Measurements from ENCODE around the gene OOSP3. TPM values are rescaled to one million over a fixed set of nuclear protein-coding genes. Genes with fewer than 3 reads are reported as not detected.
"Not testable (repeated sequence)": the region's sequence is repeated elsewhere in the genome, so short reads cannot be mapped to it uniquely, and the experiment has no call there.

The OOSP3 gene
- total RNA-seq, 4 donors from 2014 or later = not detected

DNA sequence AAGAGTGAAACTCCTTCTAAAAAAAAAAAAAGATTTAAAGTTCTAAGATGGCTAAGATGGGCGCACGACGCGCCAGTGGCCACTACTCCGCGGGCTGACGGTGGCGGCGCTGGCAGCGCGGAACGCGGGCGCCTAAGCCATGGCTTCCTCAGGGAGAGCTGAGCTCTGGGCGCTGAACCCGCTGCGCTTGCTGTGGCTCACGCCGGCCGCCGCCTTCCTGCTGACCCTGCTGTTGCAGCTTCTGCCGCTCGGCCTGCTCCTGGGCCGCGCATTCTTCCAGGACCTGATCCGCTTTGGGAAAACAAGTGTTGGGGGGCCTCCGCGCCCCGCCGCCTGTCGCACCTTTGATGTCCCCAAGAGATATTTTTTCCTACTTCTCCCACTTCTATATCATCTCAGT, 19.5 kb downstream of the OOSP3 start:
- Histone ChIP-seq H3K27me3 (no peaks in the 10 kb centered on the region), H3K4me3 (no peak overlapping the region), H3K4me1 (no peaks in the 10 kb centered on the region), H3K27ac (no peak overlapping the region), H3K36me3 (no peaks in the 10 kb centered on the region), H3K9me3 (no peaks in the 10 kb centered on the region)
- TF ChIP-seq, protein P1, sequence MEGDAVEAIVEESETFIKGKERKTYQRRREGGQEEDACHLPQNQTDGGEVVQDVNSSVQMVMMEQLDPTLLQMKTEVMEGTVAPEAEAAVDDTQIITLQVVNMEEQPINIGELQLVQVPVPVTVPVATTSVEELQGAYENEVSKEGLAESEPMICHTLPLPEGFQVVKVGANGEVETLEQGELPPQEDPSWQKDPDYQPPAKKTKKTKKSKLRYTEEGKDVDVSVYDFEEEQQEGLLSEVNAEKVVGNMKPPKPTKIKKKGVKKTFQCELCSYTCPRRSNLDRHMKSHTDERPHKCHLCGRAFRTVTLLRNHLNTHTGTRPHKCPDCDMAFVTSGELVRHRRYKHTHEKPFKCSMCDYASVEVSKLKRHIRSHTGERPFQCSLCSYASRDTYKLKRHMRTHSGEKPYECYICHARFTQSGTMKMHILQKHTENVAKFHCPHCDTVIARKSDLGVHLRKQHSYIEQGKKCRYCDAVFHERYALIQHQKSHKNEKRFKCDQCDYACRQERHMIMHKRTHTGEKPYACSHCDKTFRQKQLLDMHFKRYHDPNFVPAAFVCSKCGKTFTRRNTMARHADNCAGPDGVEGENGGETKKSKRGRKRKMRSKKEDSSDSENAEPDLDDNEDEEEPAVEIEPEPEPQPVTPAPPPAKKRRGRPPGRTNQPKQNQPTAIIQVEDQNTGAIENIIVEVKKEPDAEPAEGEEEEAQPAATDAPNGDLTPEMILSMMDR (IDR thresholded peaks at IDR 0.05 in 4 of 5, conservative IDR thresholded peaks at IDR 0.05 in 1 of 5) = no peak
- no peak for TF ChIP-seq POLR2A (IDR thresholded peaks at IDR 0.05)
- no peak for DNase-seq
- intact Hi-C loops (cut with DNase I; ENCODE audit: low total_unique reads) (no loop called here), in situ Hi-C loops (cut with MboI; ENCODE audit: low sequenced_read_pairs in 4 of 4) (no loop called here)
- no peak for ATAC-seq

DNA sequence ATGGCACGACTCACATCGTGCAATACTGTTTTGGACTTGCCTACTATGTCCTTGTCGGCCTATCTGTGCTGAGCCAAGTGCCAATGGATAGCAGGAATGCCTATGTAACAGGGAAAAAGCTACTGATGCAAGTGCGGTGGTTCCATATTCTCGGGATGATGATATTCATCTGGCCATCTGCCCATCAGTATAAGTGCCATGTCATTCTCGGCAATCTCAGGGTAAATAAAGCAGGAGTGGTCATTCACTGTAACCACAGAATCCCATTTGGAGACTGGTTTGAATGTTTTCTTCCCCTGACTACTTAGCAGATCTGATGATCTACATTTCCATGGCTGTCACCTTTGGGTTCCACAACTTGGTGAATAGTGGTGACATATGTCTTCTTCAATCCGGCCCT, 20.1 kb downstream of the OOSP3 start:
- no peaks in the 10 kb centered on the region for H3K27me3 ChIP-seq
- intact Hi-C loops (cut with DNase I; ENCODE audit: low total_unique reads) = no loop called here
- no peaks in the 10 kb centered on the region for H3K4me1 ChIP-seq
- no peak overlapping the region for H3K27ac ChIP-seq
- no peaks in the 10 kb centered on the region for H3K36me3 ChIP-seq
- no peak overlapping the region for H3K4me3 ChIP-seq
- no peak for DNase-seq
- in situ Hi-C loops (cut with MboI; ENCODE audit: low sequenced_read_pairs in 4 of 4) = no loop called here
- TF ChIP-seq, protein P1 (IDR thresholded peaks at IDR 0.05 in 4 of 5, conservative IDR thresholded peaks at IDR 0.05 in 1 of 5) = no peak
- no peak for ATAC-seq
- no peaks in the 10 kb centered on the region for H3K9me3 ChIP-seq

DNA sequence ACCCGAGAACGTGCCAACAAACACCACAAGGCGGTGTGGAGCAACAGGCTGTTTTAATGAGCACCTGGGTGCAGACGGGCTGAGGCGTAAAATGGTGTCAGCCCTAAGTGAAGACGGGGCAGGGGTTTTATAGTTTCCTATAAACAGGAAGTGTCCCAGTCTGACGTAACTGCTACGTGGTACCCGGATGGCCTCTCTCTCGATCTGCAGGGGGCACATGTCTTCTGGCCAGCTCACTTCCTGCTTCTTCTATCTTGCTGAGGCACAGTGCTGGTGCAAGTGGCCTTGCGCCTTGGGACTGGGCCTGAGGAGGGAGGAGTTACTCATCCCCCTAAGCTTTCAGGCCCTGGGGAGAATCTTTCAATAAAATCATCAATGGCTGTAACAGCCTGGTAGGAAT, 20.9 kb downstream of the OOSP3 start:
- H3K4me3 ChIP-seq = no peak overlapping the region
- DNase-seq = no peak
- H3K4me1 ChIP-seq = no peaks in the 10 kb centered on the region
- no peak overlapping the region for H3K27ac ChIP-seq
- no peaks in the 10 kb centered on the region for H3K9me3 ChIP-seq
- intact Hi-C loops (cut with DNase I; ENCODE audit: low total_unique reads) = no loop called here
- no peaks in the 10 kb centered on the region for H3K27me3 ChIP-seq
- in situ Hi-C loops (cut with MboI; ENCODE audit: low sequenced_read_pairs in 4 of 4) = no loop called here
- ATAC-seq = no peak
- TF ChIP-seq, protein P1 (IDR thresholded peaks at IDR 0.05 in 4 of 5, conservative IDR thresholded peaks at IDR 0.05 in 1 of 5) = no peak
- no peak for TF ChIP-seq POLR2A (IDR thresholded peaks at IDR 0.05)
- no peaks in the 10 kb centered on the region for H3K36me3 ChIP-seq

DNA sequence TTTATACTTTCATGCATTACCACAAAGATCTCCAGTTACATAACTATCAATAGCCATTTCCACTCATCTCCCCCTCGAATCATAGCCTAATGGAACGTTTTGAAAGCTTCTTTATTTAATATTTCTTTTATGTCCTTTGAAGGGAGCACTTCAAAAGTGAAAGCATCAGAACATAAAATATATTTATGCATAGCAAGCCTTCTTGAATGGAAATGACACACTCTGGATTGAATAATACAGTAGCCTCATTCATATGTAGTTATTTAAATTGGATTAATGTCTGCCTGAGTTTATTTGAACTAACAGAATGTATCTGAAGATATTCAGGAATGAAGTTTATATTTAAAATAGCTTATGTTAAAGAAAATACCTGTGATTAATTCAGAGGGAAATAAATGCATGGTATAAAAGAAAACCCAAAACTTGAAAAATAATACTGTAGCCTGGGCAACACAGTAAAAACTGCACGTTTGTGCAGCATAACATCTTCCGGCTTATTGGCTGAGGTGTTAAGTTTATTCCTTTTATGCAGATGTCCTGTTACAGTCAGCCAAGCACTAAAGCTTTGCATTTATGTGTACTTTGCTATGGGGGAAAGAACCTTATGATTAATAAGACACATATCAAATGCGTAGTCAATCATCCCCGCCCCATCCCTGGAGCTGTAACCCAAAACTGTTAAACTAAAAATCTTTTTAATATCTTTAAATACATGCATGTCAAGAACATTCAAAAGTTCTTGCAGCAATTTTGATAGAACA, 22.0 kb downstream of the OOSP3 start:
- DNase-seq (no peak), ATAC-seq (no peak)
- Histone ChIP-seq H3K4me1 (no peaks in the 10 kb centered on the region), H3K27ac (no peak overlapping the region), H3K4me3 (no peak overlapping the region), H3K27me3 (no peaks in the 10 kb centered on the region), H3K36me3 (no peaks in the 10 kb centered on the region), H3K9me3 (no peaks in the 10 kb centered on the region)
- no peak for TF ChIP-seq POLR2A (IDR thresholded peaks at IDR 0.05)
- TF ChIP-seq, protein P1 (IDR thresholded peaks at IDR 0.05 in 4 of 5, conservative IDR thresholded peaks at IDR 0.05 in 1 of 5) = no peak
- intact Hi-C loops (cut with DNase I; ENCODE audit: low total_unique reads) = no loop called here
- in situ Hi-C loops (cut with MboI; ENCODE audit: low sequenced_read_pairs in 4 of 4) = no loop called here

DNA sequence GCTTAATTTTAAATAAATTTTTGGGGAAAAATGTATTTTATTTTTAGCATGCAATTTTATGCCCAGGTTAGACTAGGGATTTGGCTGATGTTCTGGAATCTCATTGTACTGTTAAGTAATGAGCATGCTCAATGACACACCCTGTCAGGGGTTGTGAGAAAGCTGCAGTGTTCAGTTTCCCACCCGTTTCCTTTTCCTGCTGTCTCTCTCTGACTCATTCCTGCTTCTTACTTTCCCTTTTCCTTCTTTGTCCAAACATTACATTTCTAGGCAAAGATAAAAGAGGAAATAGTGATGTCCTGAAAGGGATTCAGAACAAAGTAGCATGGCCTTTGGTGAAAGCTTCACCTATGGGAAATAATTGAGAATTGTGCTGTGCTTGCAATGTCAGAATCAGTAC, 22.7 kb downstream of the OOSP3 start:
- DNase-seq = no peak
- H3K9me3 ChIP-seq = no peaks in the 10 kb centered on the region
- intact Hi-C loops (cut with DNase I; ENCODE audit: low total_unique reads) (no loop called here), in situ Hi-C loops (cut with MboI; ENCODE audit: low sequenced_read_pairs in 4 of 4) (no loop called here)
- H3K4me1 ChIP-seq = no peaks in the 10 kb centered on the region
- no peak overlapping the region for H3K27ac ChIP-seq
- TF ChIP-seq, protein P1 (IDR thresholded peaks at IDR 0.05 in 4 of 5, conservative IDR thresholded peaks at IDR 0.05 in 1 of 5) = no peak
- TF ChIP-seq POLR2A (IDR thresholded peaks at IDR 0.05) = no peak
- no peaks in the 10 kb centered on the region for H3K36me3 ChIP-seq
- no peak for ATAC-seq
- no peaks in the 10 kb centered on the region for H3K27me3 ChIP-seq
- no peak overlapping the region for H3K4me3 ChIP-seq

DNA sequence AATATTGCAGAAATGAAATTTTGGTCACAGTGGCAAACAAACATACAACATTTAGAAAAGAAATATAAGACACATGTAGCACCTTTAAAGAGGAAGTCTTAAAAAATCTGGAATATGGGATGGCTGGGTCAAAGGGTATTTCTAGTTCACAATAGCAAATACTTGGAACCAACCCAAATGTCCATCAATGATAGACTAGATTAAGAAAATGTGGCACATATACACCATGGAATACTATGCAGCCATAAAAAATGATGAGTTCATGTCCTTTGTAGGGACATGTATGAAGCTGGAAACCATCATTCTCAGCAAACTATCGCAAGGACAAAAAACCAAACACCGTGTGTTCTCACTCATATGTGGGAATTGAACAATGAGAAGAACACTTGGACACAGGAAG, 25.0 kb downstream of the OOSP3 start:
- in situ Hi-C loops (cut with MboI; ENCODE audit: low sequenced_read_pairs in 4 of 4); intact Hi-C loops (cut with DNase I; ENCODE audit: low total_unique reads); H3K27ac ChIP-seq; H3K36me3 ChIP-seq; H3K4me1 ChIP-seq; DNase-seq; H3K27me3 ChIP-seq; H3K4me3 ChIP-seq; ATAC-seq; H3K9me3 ChIP-seq: not testable (repeated sequence)
